Measurements from ENCODE around the gene RAPGEF1. TPM values are rescaled to one million over a fixed set of nuclear protein-coding genes. Genes with fewer than 3 reads are reported as not detected.

RAPGEF1 gene
- total RNA-seq, 2 donors from 2014 or later = 74.5 to 90.8 TPM

- intact Hi-C loops (cut with DNase I) = loop anchor here (2.0 to 5.0 kb wide), 2 partner anchors 145 to 149 kb away; partner anchors contain the start of gene RAPGEF1 (in 1 of the 2)
- DNase-seq (ENCODE audit: low spot score) = peak; percentile 51
Observed at GRCh38 chr9:131591845-131592208, 148.0 kb downstream of the RAPGEF1 start.

- intact Hi-C loops (cut with DNase I) = loop anchor here (2.0 to 5.0 kb wide), 2 partner anchors 146 to 150 kb away; partner anchors contain the start of gene RAPGEF1 (in 1 of the 2)
- peak; percentile 95 for DNase-seq (ENCODE audit: low spot score)
Observed at GRCh38 chr9:131590907-131591844, 148.7 kb downstream of the RAPGEF1 start.

- intact Hi-C loops (cut with DNase I) = loop anchor here (2.0 to 5.0 kb wide), 2 partner anchors 147 to 150 kb away; partner anchors contain the start of gene RAPGEF1 (in 1 of the 2)
- DNase-seq (ENCODE audit: low spot score) = peak; percentile 53
Observed at GRCh38 chr9:131590449-131590848, 149.4 kb downstream of the RAPGEF1 start.

DNA sequence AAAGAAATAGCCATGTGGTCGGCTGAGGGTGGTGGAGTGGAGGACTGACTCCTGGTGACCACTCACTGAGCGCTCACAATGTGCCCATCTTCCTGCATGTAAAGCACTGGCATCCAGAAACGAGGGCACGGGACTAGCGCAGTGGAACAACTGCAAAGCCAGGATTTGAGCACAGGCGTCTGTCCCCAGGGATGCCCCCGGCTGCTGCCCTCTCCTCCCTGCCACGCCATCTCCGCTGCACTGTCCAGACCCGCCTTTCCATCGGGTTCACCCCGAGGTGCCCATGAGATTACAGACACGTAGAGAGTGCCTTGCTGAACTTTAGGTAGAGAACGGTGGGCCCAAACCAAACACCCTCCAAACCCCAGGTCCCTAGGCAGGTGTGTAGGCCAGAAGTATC, 149.9 kb downstream of the RAPGEF1 start:
- DNase-seq (ENCODE audit: low spot score) = peak; percentile 49
- intact Hi-C loops (cut with DNase I) = loop anchor here (2.0 to 5.0 kb wide), 2 partner anchors 147 to 151 kb away; partner anchors contain the start of gene RAPGEF1 (in 1 of the 2)

DNA sequence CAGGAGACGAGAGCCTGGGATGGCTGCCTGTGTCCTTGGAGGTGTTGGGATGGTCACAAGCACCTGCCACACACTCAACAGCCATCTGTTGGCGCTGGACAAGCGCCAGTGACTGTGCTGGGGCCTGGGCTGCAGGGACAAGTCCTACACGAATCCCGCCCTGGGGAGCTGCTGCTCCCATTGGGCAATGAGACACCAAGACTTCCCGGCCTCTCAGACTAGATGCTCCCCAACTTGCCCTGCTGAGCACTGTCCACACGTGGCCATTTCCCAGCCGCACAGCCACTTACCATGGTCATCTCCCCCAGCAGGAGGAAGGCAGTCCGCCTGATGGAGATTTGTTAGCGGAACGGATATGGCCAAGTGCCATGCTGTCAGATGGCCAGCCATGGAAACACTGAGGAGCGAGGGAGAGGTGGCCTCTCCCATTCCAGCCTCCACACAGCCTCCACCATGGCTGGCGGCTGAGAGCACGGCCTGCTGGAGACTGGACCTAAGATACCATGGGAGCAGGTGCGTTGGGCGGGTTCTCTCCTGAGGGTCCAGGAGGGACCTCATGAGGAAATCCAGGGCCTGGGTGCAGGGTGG, 150.7 kb downstream of the RAPGEF1 start:
- peak; percentile 78 for DNase-seq (ENCODE audit: low spot score)
- intact Hi-C loops (cut with DNase I) = no loop called here

GRCh38 chr9:131588396-131588795, 151.5 kb downstream of the RAPGEF1 start:
- intact Hi-C loops (cut with DNase I) = no loop called here
- DNase-seq (ENCODE audit: low spot score) = peak; percentile 55

DNA sequence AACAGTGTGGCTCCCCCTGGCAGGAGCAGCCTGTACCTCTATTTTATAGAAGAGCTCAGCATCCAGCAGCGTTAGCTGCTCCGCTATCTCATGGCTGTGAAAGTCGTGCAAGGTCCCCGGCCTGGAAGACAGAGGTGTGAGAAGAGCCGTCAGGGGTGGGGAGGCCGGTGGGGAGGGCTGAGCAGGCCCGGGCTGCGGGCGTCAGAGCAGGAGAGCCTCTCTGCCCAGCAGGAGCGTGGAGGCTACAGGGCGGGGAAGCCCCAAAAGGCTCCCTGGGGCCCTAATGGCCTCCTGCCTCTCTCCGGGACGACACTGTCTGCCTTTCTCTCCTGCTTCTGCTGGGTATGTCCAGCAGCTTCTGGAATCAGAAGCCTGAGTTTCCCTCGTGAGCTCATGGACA, 152.0 kb downstream of the RAPGEF1 start:
- intact Hi-C loops (cut with DNase I) = no loop called here
- peak; percentile 57 for DNase-seq (ENCODE audit: low spot score)

DNA sequence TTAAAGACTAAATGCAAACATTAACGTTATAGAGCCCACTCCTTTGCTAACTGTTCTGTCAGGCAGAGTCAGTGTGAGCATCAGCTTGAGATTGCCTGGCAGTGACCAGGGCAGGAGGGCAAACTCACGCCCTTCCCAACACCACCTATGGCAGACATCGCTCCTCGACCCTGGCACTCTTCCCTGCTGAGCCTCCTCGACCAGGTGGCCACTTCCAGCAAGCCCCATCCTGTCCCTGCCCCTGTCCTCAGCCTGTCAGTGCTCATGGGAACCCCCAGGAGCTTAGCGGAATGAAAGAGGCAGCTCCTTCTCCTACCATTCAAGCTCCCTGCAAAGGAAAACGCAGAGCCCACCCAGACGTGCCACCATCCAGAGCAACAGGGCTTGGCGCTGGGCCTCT, 152.5 kb downstream of the RAPGEF1 start:
- intact Hi-C loops (cut with DNase I) = no loop called here
- peak; percentile 56 for DNase-seq (ENCODE audit: low spot score)

GRCh38 chr9:131585375-131585774, 154.5 kb downstream of the RAPGEF1 start:
- no peak for DNase-seq (ENCODE audit: low spot score)

GRCh38 chr9:131584858-131585257, 155.0 kb downstream of the RAPGEF1 start:
- no peak for DNase-seq (ENCODE audit: low spot score)
- intact Hi-C loops (cut with DNase I) = no loop called here

More at GRCh38 chr9:131585375-131585774, 154.5 kb downstream of the RAPGEF1 start:
- intact Hi-C loops (cut with DNase I) = no loop called here

DNA sequence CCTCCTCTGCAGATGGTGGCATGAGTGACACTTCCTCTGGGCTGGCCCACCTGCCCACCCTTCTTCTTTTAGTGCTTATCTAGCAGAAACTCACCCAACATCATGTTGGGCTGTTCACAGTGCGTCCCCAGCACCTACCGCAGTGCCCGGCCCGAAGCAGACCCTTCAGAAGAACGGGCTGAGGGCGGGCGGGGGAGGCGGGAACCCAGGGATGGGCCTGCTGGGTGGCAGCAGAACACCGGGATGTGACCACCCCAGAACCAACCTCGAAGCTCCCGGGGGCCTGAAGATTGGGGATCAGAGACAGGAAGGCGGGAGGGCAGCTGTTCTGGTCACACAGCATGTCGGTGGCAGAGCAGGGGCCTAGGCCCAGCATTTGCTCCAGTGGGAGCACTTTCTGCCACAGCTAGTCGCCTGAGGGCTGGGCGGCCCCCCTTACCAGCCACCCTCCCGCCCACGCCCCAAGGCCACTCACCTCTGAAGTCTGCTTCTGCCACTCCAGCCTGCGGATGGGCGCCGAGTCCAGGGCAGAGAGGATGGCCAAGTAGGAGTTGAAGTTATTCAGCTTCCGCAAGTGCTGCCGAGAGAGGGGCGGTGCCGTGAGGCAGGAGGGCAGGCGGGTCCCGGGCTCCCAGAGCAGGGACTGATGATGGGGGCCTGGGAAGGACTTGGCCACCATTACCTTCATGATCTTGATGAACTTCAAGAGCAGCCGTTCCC, 155.9 kb downstream of the RAPGEF1 start:
- DNase-seq (ENCODE audit: low spot score) = no peak
- intact Hi-C loops (cut with DNase I) = no loop called here

GRCh38 chr9:131583337-131583645, 156.6 kb downstream of the RAPGEF1 start:
- intact Hi-C loops (cut with DNase I) = no loop called here
- no peak for DNase-seq (ENCODE audit: low spot score)

DNA sequence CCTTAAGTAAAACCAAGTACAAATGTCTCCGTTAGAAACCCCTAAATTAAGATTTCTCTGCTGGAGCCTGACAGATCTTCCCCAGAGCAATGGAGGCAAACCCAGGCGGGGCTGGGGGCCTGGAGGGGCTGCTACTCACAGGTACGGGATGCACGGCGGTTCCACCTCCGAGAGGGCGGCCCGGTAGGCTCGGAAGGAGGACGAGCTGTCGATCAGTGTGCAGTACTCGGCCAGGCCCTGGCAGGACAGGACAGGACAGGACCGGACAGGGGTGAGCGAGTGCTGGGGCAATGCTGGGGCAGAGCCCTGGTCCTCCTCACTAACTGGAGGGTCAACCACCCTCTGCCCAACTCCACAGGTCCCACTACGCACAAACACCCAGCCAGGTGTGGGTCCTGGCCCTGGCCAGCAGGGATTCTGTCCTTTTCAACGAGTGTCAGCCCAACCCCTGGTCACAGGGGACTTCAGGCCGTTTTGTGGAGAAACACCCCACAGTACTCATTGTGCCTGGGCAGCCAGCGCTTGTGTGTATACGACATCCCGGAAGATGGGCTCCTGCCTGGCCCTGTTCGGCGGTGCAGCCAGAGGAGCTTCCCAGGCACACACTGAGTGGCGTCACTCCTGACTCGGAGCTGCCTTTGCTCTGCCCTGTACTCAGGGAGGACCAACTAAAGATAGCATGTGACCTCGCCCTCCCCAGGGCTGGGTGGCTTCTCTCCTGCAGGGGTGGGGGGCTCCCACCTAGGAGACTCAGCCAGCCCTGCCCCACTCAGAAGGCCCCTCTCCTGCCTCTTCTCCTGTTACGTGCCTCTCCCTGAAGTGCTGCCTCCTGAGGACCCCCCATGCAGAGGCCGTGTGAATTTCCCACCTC, 157.2 kb downstream of the RAPGEF1 start:
- DNase-seq (ENCODE audit: low spot score) = no peak
- intact Hi-C loops (cut with DNase I) = no loop called here

- no peak for DNase-seq (ENCODE audit: low spot score)
Observed at GRCh38 chr9:131582056-131582455, 157.8 kb downstream of the RAPGEF1 start.

GRCh38 chr9:131580358-131580757, 159.5 kb downstream of the RAPGEF1 start:
- no peak for DNase-seq (ENCODE audit: low spot score)
- intact Hi-C loops (cut with DNase I) = no loop called here

More at GRCh38 chr9:131582056-131582455, 157.8 kb downstream of the RAPGEF1 start:
- intact Hi-C loops (cut with DNase I) = no loop called here

- no peak for DNase-seq (ENCODE audit: low spot score)
- intact Hi-C loops (cut with DNase I) = no loop called here
Observed at GRCh38 chr9:131579789-131580211, 160.1 kb downstream of the RAPGEF1 start.

GRCh38 chr9:131578731-131579504, 161.0 kb downstream of the RAPGEF1 start:
- intact Hi-C loops (cut with DNase I) = no loop called here
- peak; percentile 79 for DNase-seq (ENCODE audit: low spot score)

DNA sequence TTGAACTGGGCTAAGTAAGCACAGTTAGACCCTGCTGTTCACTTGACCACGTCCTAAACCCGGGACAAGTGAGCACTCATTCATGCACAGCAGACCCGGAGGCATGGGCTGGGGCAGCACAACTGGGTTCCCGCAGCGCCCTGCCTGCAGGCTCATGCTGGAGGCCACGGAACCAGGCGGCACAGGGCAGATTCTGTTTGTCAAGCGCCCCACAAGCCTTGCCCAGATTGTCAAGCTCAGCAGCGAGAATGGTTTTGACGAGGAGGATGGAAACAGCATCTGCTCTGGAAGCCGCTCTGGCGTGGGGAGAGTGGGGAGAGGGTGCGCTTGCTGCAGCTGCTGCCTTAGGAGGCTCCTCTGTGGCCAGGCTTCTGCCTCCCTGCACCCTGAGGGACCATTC, 161.9 kb downstream of the RAPGEF1 start:
- intact Hi-C loops (cut with DNase I) = no loop called here
- peak; percentile 58 for DNase-seq (ENCODE audit: low spot score)

All from posterior vena cava (tissue), 2 donors.